Measurements from ENCODE around the gene COL18A1. TPM values are rescaled to one million over a fixed set of nuclear protein-coding genes. Genes with fewer than 3 reads are reported as not detected.

Gene COL18A1
- total and polyA plus RNA-seq, 2 of the 8 experiments (the other 6 are each of a cell fraction or from before 2014, with no cell fraction given), result 145 to 201 TPM

- TF ChIP-seq CTCF (IDR thresholded peaks at IDR 0.05; ENCODE audit: control extremely low read depth in 1 of 3, insufficient read depth in 1 of 3, low read depth in 1 of 3, low read length in 3 of 3) (no peak), RBBP5 (IDR thresholded peaks at IDR 0.05; ENCODE audit: borderline replicate concordance, low read depth, low read length) (no peak), KDM4A (IDR thresholded peaks at IDR 0.05; ENCODE audit: low read depth, low read length, severe bottlenecking) (no peak), EGR1 (IDR thresholded peaks at IDR 0.05; ENCODE audit: borderline replicate concordance, low read depth, low read length) (no peak), YY1 (IDR thresholded peaks at IDR 0.05; ENCODE audit: low read depth, low read length) (no peak), HDAC6 (IDR thresholded peaks at IDR 0.05; ENCODE audit: low read depth, low read length) (no peak), CTBP2 (IDR thresholded peaks at IDR 0.05; ENCODE audit: borderline replicate concordance, insufficient read depth, insufficient read length, low read length) (no peak), SRF (IDR thresholded peaks at IDR 0.05; ENCODE audit: low read depth, low read length) (no peak)
Observed at GRCh38 chr21:45423968-45424853, 19.2 kb downstream of the COL18A1 start (continued).

Data from H1 (cell line).